GM20000 (cell line): ENCODE data around the gene DNAJB5.

Experiments
- DNase-seq: peaks from one replicate; pipeline ENCODE4 v3.0.0; 2012; ENCODE audit warnings: low spot score
- TF ChIP-seq, protein P1 (sequence below): IDR thresholded peaks from 2 replicates; pipeline ENCODE4 v1.5.1; 2012; ENCODE audit warnings: mild to moderate bottlenecking, control low read depth; ENCODE audit errors: extremely low read depth, missing control alignments

Gene DNAJB5

GRCh38 chr9:34991607-34992375 is 2.2 kb downstream of the DNAJB5 start:
- TF ChIP-seq, protein P1, sequence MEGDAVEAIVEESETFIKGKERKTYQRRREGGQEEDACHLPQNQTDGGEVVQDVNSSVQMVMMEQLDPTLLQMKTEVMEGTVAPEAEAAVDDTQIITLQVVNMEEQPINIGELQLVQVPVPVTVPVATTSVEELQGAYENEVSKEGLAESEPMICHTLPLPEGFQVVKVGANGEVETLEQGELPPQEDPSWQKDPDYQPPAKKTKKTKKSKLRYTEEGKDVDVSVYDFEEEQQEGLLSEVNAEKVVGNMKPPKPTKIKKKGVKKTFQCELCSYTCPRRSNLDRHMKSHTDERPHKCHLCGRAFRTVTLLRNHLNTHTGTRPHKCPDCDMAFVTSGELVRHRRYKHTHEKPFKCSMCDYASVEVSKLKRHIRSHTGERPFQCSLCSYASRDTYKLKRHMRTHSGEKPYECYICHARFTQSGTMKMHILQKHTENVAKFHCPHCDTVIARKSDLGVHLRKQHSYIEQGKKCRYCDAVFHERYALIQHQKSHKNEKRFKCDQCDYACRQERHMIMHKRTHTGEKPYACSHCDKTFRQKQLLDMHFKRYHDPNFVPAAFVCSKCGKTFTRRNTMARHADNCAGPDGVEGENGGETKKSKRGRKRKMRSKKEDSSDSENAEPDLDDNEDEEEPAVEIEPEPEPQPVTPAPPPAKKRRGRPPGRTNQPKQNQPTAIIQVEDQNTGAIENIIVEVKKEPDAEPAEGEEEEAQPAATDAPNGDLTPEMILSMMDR = no peak
- DNase-seq = no peak

DNA sequence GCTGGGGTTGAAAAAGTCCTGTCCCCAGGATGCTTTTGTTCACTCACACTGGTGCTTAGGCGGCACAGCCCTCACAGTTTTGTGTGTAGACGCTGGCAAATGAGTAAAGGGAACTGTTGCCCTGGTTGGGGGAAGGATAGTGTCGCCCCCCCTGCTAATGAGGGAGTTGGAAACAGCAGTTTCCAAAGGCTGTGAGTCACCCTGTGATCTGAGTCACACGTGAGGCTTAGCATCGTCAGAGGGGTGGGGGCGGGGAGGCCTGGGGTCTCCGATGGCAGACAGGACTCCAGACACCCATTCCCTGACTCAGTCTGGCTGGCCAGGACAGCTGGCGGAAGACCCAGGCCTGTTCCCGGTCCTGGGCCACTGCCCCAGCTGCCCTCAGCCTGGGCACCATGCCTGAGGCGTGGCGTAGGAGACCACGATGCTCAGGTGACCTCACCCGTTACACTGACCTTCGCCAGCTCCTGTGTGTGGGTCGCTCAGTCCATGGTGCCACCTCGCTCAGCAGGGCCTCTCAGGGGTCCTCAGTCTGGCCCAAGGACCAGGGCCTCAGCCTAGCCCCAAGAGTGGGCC is 2.9 kb downstream of the DNAJB5 start:
- no peak for DNase-seq
- TF ChIP-seq, protein P1 = no peak

DNA sequence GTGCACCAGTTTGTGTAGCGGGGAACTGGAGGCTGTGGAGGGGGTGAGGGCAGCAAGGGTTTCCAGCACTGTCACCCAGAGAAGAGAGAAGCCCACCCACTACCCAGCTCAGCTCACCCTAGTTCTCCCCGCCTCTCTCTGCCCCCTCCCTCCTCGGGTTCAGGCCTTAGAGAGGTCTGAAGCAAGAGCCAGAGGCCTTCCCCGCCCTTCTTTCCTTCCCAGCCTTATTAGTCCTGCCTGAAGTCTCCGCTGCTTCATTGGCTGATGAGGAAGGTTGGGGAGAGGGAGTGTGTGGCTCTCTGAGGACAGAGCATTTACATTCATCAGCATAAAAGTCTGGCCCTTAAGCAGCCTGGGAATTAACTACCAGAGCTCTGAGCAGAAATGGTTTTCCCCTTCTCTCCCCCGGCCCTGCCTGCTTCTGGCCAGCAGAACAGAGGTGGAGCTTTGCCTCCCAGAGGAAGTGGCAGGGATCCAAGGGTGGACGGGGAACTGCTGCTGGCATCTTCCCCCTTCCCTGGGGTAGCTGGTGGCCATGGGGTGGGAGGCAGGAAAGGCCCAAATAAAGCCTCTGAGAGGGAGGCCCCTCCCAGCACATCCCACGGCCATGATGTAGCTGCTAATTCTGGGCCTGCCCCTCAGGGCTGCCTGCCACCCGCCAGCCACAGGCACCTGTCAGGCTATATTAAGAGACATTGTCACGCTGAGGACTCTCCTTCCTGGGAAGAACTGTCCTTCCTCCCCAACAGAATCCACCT is 4.1 kb downstream of the DNAJB5 start:
- TF ChIP-seq, protein P1 = no peak
- DNase-seq = peak; percentile 48

DNA sequence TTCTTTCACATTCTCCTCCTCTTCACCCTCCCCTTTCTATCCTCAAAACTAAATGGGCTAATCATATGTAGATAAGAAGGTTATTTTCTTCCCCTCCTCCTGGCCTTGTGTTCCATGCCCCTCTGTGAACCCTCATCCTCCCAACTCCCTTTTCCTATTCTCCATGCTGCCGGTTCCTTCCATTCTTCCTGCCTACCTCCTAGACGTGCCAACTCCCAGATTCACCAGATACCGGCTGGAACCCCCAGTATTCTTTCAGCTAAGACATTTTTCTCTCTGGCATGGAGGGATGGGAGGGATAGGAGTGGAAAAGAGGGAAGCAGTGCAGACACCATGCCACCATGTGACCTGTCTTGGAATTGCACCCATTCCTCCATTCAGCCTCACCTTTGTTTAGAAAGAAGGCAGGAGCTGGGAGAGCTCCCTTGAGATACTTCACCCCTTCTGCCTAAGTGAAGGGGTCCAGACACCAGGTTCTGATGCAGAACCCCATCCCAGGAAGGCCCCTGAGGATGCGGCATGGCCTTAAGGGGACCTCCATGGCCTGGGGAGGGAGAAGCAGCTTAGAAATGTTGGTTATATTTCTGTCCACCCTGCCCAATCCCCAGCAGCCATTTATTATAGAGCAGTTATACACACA is 4.8 kb downstream of the DNAJB5 start:
- TF ChIP-seq, protein P1 = peak; percentile 41
- no peak for DNase-seq

GRCh38 chr9:34994900-34995669 is 5.5 kb downstream of the DNAJB5 start:
- DNase-seq = no peak
- TF ChIP-seq, protein P1 = no peak

GRCh38 chr9:34995670-34996060 is 6.1 kb downstream of the DNAJB5 start:
- DNase-seq = no peak
- TF ChIP-seq, protein P1 = no peak
